GM23248 (cell line): Measurements from ENCODE around the gene PTPRN2. TPM values are rescaled to one million over a fixed set of nuclear protein-coding genes. Genes with fewer than 3 reads are reported as not detected.

Experiments
- DNase-seq: peaks from one replicate; pipeline ENCODE4 v3.0.0-alpha.2; 2015
- H2AFZ ChIP-seq: fragments of 200-600 bp; sonication (generic); 2 replicates; pipeline ENCODE4 v1.6.1; 2016; ENCODE audit warnings: antibody characterized with exemption
- H3F3A ChIP-seq: fragments of 200-600 bp; sonication (generic); 2 replicates; pipeline ENCODE4 v1.6.1; 2016; ENCODE audit warnings: mild to moderate bottlenecking, antibody characterized with exemption, mixed run types; ENCODE audit not compliant: insufficient read depth
- H3K27ac ChIP-seq: fragments of 200-600 bp; sonication (generic); 2 replicates; pipeline ENCODE4 v1.5.1; 2016; ENCODE audit warnings: mild to moderate bottlenecking
- H3K27me3 ChIP-seq: fragments of 200-600 bp; sonication (generic); replicated peaks from 2 replicates; pipeline ENCODE4 v1.6.1; 2016; ENCODE audit warnings: mild to moderate bottlenecking; ENCODE audit not compliant: insufficient read depth
- H3K36me3 ChIP-seq: fragments of 200-600 bp; sonication (generic); 2 replicates; pipeline ENCODE4 v1.6.1; 2016; ENCODE audit warnings: low read depth, mild to moderate bottlenecking
- H3K4me1 ChIP-seq: fragments of 200-600 bp; sonication (generic); 2 replicates; pipeline ENCODE4 v1.6.1; 2016; ENCODE audit warnings: mild to moderate bottlenecking; ENCODE audit not compliant: insufficient read depth
- H3K4me2 ChIP-seq: fragments of 200-600 bp; sonication (generic); one replicate; pipeline ENCODE4 v1.6.1; 2016; ENCODE audit warnings: mild to moderate bottlenecking; ENCODE audit not compliant: unreplicated experiment
- H3K4me3 ChIP-seq: fragments of 200-600 bp; sonication (generic); 2 replicates; pipeline ENCODE4 v1.5.1; 2016; ENCODE audit warnings: mild to moderate bottlenecking
- H3K79me2 ChIP-seq: fragments of 200-600 bp; sonication (generic); 2 replicates; pipeline ENCODE4 v1.6.1; 2016; ENCODE audit warnings: mild to moderate bottlenecking; ENCODE audit not compliant: insufficient read depth
- H3K9ac ChIP-seq: fragments of 200-600 bp; sonication (generic); 2 replicates; pipeline ENCODE4 v1.6.1; 2016; ENCODE audit warnings: mild to moderate bottlenecking
- H3K9me2 ChIP-seq: fragments of 200-600 bp; sonication (generic); 2 replicates; pipeline ENCODE4 v1.6.1; 2016; ENCODE audit warnings: mixed run types, mild to moderate bottlenecking, moderate library complexity; ENCODE audit not compliant: insufficient read depth
- H3K9me3 ChIP-seq: fragments of 200-600 bp; sonication (generic); one replicate; pipeline ENCODE4 v1.6.1; 2017; ENCODE audit warnings: low read depth
- H4K20me1 ChIP-seq: fragments of 200-600 bp; sonication (generic); 2 replicates; pipeline ENCODE4 v1.6.0; 2016; ENCODE audit not compliant: insufficient read depth
- EZH2 ChIP-seq: fragments of 200-600 bp; sonication (generic); IDR thresholded peaks from 2 replicates; pipeline ENCODE4 v1.6.1; 2018; ENCODE audit warnings: antibody characterized with exemption, mild to moderate bottlenecking; ENCODE audit not compliant: insufficient read depth, poor library complexity, severe bottlenecking
- EZH2phosphoT487 ChIP-seq: fragments of 200-600 bp; sonication (generic); IDR thresholded peaks from 2 replicates; pipeline ENCODE4 v1.6.1; 2018; ENCODE audit warnings: antibody characterized with exemption, moderate library complexity, mild to moderate bottlenecking, low read depth; ENCODE audit not compliant: insufficient read depth
- WGBS, 2 experiments: methylation state at CpG; one replicate each; pipeline ENCODE4 v1.1.6; 2015 to 2017; ENCODE audit warnings: low lambda C conversion rate in 2 of 2, low coverage in 1 of 2; ENCODE audit errors: missing lambda C conversion rate in 2 of 2; 5-methylcytosine and 5-hydroxymethylcytosine counted together
- in situ Hi-C: fragments of 300-500 bp; cut with MboI; formaldehyde crosslinking; loops from 2 replicates; pipeline ENCODE4 v1.15.0; 2020
- polyA plus RNA-seq: library from polyadenylated mRNA; unstranded; fragments of >200 nt; fragmentation: Nextera tagmentation; extraction: Ambion mirVana; gene quantifications from 2 replicates; pipeline ENCODE4 v1.2.1, GENCODE V29; 2016
- total RNA-seq: library from RNA; depleted of rRNA; stranded (reverse); fragments of >200 nt; shearing (Covaris generic); gene quantifications from 2 replicates; pipeline ENCODE4 v1.2.3, GENCODE V29; 2014

PTPRN2 gene
- total and polyA plus RNA-seq, 2 experiments from 2014 or later: 0.13 TPM; not detected in 1

- Histone ChIP-seq H3K9me2 (no peaks in the 10 kb centered on the region), H3K9me3 (no peaks in the 10 kb centered on the region), H3K4me2 (no peak overlapping the region), H3K79me2 (no peaks in the 10 kb centered on the region), H4K20me1 (no peaks in the 10 kb centered on the region), H3K9ac (no peak overlapping the region), H3K36me3 (no peaks in the 10 kb centered on the region), H3K4me1 (no peaks in the 10 kb centered on the region), H3K27ac (no peak overlapping the region), H3K4me3 (no peak overlapping the region), H2AFZ (no peak overlapping the region), H3F3A (no peaks in the 10 kb centered on the region), H3K27me3 (no peaks in the 10 kb centered on the region)
- 41 to 44% methylated on average over 17 of the region's 17 CpGs for WGBS, 2 experiments
- in situ Hi-C loops: no loop called here
- no peak for DNase-seq
- TF ChIP-seq EZH2 (no peak), EZH2phosphoT487 (no peak)
Observed at GRCh38 chr7:157769086-157769485, 818.5 kb downstream of the PTPRN2 start.

GRCh38 chr7:157768198-157768597 lies 819.4 kb downstream of the PTPRN2 start:
- H3K9me3 ChIP-seq: no peaks in the 10 kb centered on the region
- 28% methylated on average over 21 to 22 of the region's 22 CpGs for WGBS, 2 experiments
- in situ Hi-C loops: no loop called here

GRCh38 chr7:157767506-157768197 lies 820.0 kb downstream of the PTPRN2 start:
- H4K20me1 ChIP-seq: no peaks in the 10 kb centered on the region
- H3K36me3 ChIP-seq: no peaks in the 10 kb centered on the region
- H3K4me2 ChIP-seq: no peak overlapping the region
- no peaks in the 10 kb centered on the region for H3F3A ChIP-seq
- no peak overlapping the region for H3K9ac ChIP-seq
- DNase-seq: no peak
- H3K27me3 ChIP-seq: no peaks in the 10 kb centered on the region
- no peaks in the 10 kb centered on the region for H3K9me3 ChIP-seq
- no peak overlapping the region for H3K27ac ChIP-seq
- in situ Hi-C loops: no loop called here
- H3K4me1 ChIP-seq: no peaks in the 10 kb centered on the region
- 19 to 24% methylated on average over 13 to 14 of the region's 14 CpGs for WGBS, 2 experiments
- no peak overlapping the region for H3K4me3 ChIP-seq
- no peak overlapping the region for H2AFZ ChIP-seq
- no peaks in the 10 kb centered on the region for H3K9me2 ChIP-seq
- no peak for TF ChIP-seq EZH2phosphoT487
- no peak for TF ChIP-seq EZH2
- no peaks in the 10 kb centered on the region for H3K79me2 ChIP-seq

More at GRCh38 chr7:157768198-157768597, 819.4 kb downstream of the PTPRN2 start:
- H3F3A ChIP-seq: no peaks in the 10 kb centered on the region
- H3K36me3 ChIP-seq: no peaks in the 10 kb centered on the region
- no peaks in the 10 kb centered on the region for H4K20me1 ChIP-seq
- DNase-seq: no peak
- no peak overlapping the region for H3K4me3 ChIP-seq
- H3K9me2 ChIP-seq: no peaks in the 10 kb centered on the region
- H2AFZ ChIP-seq: no peak overlapping the region
- TF ChIP-seq EZH2phosphoT487: no peak
- TF ChIP-seq EZH2: no peak
- H3K27ac ChIP-seq: no peak overlapping the region
- H3K4me2 ChIP-seq: no peak overlapping the region
- no peak overlapping the region for H3K9ac ChIP-seq
- H3K27me3 ChIP-seq: no peaks in the 10 kb centered on the region
- no peaks in the 10 kb centered on the region for H3K79me2 ChIP-seq
- H3K4me1 ChIP-seq: no peaks in the 10 kb centered on the region

GRCh38 chr7:157766098-157766497 lies 821.5 kb downstream of the PTPRN2 start:
- Histone ChIP-seq H2AFZ (no peak overlapping the region), H3K4me2 (no peak overlapping the region), H3K36me3 (no peaks in the 10 kb centered on the region), H3K79me2 (no peaks in the 10 kb centered on the region), H3K27ac (no peak overlapping the region), H3K9ac (no peak overlapping the region), H3K4me1 (no peaks in the 10 kb centered on the region), H3K4me3 (no peak overlapping the region), H3K27me3 (no peaks in the 10 kb centered on the region), H3F3A (no peaks in the 10 kb centered on the region), H3K9me3 (no peaks in the 10 kb centered on the region), H3K9me2 (no peaks in the 10 kb centered on the region), H4K20me1 (no peaks in the 10 kb centered on the region)
- TF ChIP-seq EZH2 (no peak), EZH2phosphoT487 (no peak)
- in situ Hi-C loops: no loop called here
- no peak for DNase-seq
